HT1080 (cell line): ENCODE results near the gene NIP7. TPM values are rescaled to one million over a fixed set of nuclear protein-coding genes. Genes with fewer than 3 reads are reported as not detected.
"Not testable (repeated sequence)": the region's sequence is repeated elsewhere in the genome, so short reads cannot be mapped to it uniquely, and the experiment has no call there.

Experiments used
- DNase-seq: peaks from one replicate; pipeline ENCODE4 v3.0.0-alpha.2; 2015; ENCODE audit warnings: low read depth
- total RNA-seq: library from RNA; depleted of rRNA; stranded (reverse); fragments of >200 nt; shearing (Covaris generic); gene quantifications from 2 replicates; pipeline ENCODE4 v1.2.3, GENCODE V29; 2014

The NIP7 gene
- total RNA-seq, 1 experiment from 2014 or later: 76.0 TPM

DNA sequence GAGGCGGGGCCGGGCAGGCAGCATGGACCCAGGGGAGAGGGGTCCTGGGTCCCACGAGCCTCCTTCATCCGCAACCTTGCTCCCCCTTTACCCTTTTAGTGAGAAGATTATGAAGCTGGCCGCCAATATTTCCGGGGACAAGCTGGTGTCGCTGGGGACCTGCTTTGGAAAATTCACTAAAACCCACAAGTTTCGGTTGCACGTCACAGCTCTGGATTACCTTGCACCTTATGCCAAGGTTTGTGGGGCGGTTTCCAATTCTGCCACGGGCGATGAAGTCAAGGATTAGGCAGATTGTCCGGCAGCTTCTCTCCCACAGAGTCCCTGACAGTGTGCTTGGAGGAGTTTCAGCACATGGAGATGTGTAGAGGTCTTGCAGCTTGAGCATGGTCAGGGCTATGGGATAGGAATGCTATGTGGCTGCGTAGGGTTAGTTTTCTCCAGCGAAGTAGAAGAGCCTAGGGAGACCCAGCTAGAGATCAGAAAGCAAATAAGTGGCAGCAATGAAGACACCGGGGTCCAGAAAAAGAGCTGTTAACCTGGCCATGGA lies 598 bp downstream of the NIP7 start:
- no peak for DNase-seq

GRCh38 chr16:69344171-69344570 lies 4.6 kb downstream of the NIP7 start:
- no peak for DNase-seq

DNA sequence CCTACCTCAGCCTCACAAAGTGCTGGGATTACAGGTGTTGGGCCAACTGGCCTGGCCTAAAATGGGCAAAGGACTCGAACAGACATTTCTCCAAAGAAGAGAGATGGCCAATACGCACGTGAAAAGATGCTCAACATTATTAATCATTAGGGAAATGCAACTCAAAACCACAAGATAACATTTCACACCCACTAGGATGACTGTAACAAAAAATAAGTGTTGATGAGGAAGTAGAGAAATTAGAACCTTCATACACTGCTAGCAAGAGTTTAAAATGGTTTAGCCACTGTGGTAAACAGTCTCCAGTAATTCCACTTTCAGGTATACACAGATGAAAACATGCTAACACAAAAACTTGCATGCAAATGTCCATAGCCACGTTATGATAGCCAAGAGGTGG lies 6.4 kb downstream of the NIP7 start:
- no peak for DNase-seq

DNA sequence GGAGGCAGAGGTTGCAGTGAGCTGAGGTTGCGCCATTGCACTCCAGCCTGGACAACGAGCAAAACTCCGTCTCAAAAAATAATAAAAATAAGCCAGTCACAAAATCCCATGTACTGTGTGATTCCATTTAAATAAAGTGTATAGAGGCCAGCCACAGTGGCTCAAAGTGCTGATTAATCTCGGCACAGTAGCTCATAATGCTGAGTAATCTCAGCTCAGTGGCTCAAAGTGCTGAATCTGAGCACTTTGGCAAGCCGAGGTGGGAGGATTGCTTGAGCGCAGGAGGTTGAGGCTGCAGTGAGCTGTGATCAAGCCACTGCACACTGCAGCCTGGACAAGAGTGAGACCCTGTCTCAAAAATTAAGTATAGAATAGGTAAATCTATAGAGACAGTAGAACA lies 7.1 kb downstream of the NIP7 start:
- DNase-seq: no peak

GRCh38 chr16:69348222-69348621 lies 8.7 kb downstream of the NIP7 start:
- DNase-seq: no peak

GRCh38 chr16:69349536-69349935 lies 10.0 kb downstream of the NIP7 start:
- DNase-seq: no peak

- DNase-seq: no peak
Measured at GRCh38 chr16:69350536-69351133, 11.1 kb downstream of the NIP7 start.

DNA sequence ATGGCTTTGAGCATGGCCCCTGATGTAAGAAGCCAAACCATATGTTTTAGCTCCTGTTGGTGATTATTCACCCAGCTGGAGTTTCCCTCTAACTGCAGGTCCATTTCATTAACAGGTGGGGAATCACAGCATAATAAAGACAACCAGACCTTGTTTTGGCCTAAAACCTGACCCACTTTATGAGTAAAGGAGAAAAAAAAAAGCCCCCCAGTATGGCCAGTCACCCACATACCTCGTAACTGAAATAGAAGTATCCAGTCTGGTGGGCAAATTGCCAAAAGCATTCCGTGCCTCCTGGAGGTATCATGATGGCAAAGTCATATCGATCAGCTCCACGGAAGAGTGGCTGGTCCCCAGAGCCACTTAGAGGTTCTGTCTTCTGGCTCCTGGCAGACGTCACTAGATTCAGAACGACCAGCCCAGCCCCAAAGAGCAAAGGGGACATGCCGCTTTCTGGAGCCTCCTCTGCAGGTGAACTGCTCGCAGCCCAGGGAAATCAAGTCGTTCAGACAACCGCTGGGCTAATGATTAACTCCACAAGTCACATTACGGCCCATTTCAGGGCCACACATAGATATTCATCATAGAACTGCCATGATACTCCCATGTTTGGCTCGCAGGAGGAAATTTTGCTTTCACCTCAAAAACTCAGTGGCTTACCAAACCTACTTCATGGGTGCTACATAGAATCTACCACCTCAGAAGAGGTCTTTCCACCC lies 11.9 kb downstream of the NIP7 start, which contains the start of gene TMED6:
Gene TMED6 (minus strand): TSS at position 478 of the 719 bp plus-strand sequence. CDS start 33 bp downstream, at position 445.
- no peak for DNase-seq

DNA sequence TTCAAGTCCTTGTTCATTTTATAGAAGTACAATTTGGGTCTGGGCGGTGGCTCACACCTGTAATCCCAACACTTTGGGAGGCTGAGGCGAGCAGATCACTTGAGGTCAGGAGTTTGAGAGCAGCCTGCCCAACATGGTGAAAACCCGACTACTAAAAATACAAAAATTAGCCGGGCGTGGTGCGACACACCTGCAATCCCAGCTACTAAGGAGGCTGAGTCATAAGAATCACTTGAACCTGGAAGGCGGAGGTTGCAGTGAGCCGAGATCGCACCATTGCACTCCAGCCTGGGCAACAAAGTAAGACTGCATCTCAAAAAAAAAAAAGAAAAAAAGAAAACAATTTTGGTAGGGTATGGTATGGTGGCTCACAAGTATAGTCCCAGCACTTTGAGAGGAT lies 20.5 kb downstream of the NIP7 start:
- DNase-seq: not testable (repeated sequence)

DNA sequence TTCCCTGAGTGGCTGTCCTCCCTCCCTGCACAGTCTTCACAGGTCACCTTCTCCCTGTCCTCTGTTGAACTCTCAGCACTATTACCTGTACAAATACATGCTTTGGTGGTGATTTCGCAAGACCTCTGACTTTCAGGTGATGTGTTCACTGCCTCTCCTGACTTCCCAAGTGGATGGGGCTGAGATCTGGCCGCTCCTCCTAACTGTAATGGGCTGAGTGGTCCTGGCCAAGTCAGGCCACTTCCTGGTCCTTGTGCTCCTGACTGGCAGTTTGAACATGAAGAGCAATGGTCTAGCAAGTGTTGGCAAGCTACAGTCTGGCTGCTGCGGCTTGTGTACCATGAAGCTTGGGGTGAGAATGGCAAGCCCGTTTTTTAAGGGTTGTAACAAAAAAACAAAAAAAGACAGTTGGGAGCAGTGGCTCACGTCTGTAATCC lies 23.7 kb downstream of the NIP7 start:
- DNase-seq: no peak

- DNase-seq: no peak
Measured at GRCh38 chr16:69364088-69364487, 24.5 kb downstream of the NIP7 start.

DNA sequence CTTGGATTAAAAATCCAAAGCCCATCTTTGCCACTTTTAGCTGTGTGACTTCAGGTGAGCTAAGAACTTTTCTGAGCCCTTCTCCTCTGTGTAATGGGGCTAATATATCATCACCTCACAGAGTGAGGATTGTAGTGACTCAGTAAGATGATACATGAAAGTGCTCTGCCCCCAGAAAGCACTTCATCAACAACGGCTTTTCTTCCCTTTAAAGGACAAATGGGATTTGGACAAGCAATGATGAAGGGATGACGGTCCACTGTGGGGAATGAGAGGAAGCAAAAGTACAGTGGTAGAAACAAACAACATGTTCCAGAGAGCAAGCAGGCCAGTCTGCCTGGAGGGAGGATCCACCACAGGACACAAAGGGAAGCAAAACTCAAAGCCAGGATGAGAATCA lies 26.3 kb downstream of the NIP7 start:
- no peak for DNase-seq

GRCh38 chr16:69366431-69366830 lies 26.9 kb downstream of the NIP7 start:
- DNase-seq: no peak

DNA sequence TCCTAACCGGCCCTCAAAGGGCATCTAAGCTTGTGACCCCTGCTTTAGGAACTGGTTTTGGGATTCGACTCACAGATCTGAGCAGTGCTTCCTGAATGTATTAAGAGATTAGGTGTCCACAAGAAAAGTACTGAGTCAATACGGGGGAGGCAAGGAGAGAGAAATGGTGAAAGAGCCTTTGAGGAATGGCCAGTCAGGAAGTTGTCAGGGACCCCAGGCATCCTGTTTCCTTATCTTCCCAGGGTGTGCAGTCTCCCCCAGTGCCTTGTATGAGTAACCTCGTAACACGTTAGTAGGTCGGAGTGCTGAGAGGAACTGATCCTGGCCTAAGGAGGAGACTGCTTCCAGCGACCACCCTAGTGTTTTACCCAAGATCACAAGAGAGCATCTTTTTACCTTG lies 28.4 kb downstream of the NIP7 start:
- DNase-seq: peak; percentile 45

- no peak for DNase-seq
Measured at GRCh38 chr16:69368866-69369265, 29.3 kb downstream of the NIP7 start.

- DNase-seq: no peak
Measured at GRCh38 chr16:69371564-69371963, 32.0 kb downstream of the NIP7 start.

- no peak for DNase-seq
Measured at GRCh38 chr16:69373019-69373418, 33.4 kb downstream of the NIP7 start.

DNA sequence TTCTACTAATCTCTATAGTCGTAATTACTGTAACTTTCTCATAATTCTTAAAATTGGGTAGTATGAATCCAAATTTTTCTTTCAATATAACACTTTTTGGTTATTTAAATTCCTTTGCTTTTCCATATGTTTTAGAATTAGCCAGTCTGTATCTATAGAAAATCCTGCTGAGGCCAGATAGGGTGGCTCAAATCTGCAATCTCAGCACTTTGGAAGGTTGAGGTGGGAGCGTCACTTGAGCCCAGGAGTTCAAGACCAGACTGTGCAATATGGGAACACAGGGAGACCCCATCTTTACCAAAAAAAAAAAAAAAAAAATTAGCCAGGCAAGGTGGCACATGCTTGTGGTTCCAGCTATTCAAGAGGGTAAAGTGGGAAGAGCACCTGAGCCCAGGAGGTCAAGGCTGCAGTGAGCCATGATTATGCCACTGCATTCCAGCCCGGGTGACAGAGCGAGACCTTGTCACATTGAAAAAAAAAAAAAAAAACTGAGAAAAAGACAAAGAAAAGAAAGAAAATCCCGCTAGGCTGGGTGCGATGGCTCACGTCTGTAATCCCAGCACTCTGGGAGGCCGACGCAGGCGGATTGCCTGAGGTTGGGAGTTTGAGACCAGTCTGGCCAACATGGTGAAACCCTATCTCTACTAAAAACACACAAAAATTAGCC lies 37.0 kb downstream of the NIP7 start:
- no peak for DNase-seq

DNA sequence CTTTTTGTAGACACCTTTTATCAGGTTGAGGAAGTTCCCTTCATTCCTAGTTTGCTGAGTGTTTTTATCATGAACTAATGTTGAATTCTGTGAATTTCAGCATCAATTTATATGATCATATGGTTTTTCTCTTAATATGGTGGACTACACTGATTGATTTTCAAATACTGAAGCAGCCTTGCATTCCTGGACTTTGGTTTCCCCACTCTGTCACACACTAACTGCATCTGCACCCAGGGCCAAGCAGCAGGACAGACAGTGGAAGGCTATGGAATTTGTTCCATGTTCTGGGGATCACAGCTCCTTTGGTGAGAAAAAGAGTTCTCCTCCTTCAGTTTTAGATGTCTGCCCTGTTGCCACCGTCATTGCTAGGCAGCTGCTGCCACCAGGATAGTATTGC lies 38.5 kb downstream of the NIP7 start:
- DNase-seq: no peak

DNA sequence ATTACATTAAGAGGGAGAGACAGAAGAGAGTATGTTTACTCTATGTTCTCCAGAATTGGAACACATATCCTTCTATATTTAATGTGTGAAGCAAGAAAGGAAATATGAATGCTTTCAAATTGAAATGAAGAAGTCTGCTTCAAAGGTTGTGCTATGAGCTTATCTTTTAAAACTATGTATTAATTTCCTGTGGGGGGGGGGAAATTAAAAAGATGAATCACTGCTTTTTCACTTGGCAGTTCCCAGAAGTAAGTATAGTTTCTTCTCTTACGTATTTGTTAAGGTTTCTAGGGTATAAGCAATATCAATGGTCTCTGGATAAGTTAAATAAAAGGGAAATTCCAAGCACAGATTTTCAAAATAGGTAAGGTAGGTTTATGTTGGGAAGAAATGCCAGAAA lies 39.2 kb downstream of the NIP7 start:
- no peak for DNase-seq

DNA sequence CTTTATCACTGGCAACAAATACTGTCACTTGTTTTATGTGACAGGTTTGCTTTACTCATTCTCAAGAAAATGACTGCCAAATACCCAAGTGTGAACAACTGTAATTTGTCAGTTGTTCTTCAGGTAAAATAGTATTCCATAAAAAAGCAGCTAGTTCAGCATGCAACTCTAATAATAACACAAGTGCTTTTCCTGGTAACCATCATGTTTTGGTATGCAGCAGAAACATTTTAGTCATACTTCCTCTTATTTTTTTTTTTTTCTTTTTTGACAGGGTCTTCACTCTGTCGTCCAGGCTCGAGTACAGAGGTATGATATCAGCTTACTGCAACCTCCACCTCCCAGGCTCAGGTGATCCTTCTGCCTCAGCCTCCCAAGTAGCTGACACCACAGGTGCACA lies 41.7 kb downstream of the NIP7 start:
- DNase-seq: no peak

DNA sequence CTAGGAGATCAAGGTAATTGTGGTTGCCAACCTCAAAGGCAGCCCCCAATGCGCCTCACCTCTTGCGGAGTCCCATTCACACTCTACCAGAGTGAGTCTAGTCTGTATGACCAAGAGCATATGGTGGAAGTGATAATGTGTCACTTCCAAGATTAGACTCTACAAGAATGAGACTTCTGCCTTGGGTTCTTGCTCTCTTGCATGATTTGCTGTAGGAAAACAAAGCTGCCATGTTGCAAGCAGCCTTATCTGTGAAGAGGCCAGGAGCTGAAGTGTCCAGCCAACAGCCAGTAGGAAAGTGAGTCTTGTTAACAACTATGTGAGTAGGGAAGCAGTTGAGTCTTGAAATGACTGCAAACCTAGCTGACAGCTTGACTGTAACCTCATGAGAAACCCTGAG lies 42.8 kb downstream of the NIP7 start:
- no peak for DNase-seq
